Muscle of leg (tissue), 11 donors: ENCODE results near the gene NCS1. TPM values are rescaled to one million over a fixed set of nuclear protein-coding genes. Genes with fewer than 3 reads are reported as not detected.

ENCODE experiments used
- DNase-seq: peaks from one replicate; pipeline ENCODE4 v3.0.0; 2013
- H3K27ac ChIP-seq: one replicate; pipeline ENCODE4 v1.5.1; 2013; ENCODE audit warnings: mild to moderate bottlenecking, low read length, control low read depth
- H3K27me3 ChIP-seq: one replicate; pipeline ENCODE4 v1.6.1; 2013; ENCODE audit warnings: low read length; ENCODE audit not compliant: control insufficient read depth, insufficient read depth
- H3K36me3 ChIP-seq: one replicate; pipeline ENCODE4 v1.6.1; 2013; ENCODE audit warnings: low read length; ENCODE audit not compliant: control insufficient read depth, insufficient read depth
- H3K4me1 ChIP-seq: one replicate; pipeline ENCODE4 v1.6.1; 2013; ENCODE audit warnings: low read length; ENCODE audit not compliant: control insufficient read depth, insufficient read depth
- H3K4me3 ChIP-seq: one replicate; pipeline ENCODE4 v1.5.1; 2013; ENCODE audit warnings: low read length, control low read depth
- H3K9me3 ChIP-seq: replicated peaks from 2 replicates; pipeline ENCODE4 v1.6.1; 2013; ENCODE audit warnings: low read depth, low read length; ENCODE audit not compliant: control insufficient read depth
- WGBS: methylation state at CpG from one replicate; pipeline ENCODE4 v1.1.5; 2013; ENCODE audit warnings: missing lambda C conversion rate; ENCODE audit not compliant: insufficient coverage; 5-methylcytosine and 5-hydroxymethylcytosine counted together
- polyA plus RNA-seq, 8 donors: library from polyadenylated mRNA; unstranded; fragments of 120-200 nt; gene quantifications; one replicate each; pipeline versions ENCODE4 v1.2.1 to v1.2.3, GENCODE V29; 2013; ENCODE audit warnings: inconsistent platforms in 1 of 8, low replicate concordance in 1 of 8; ENCODE audit not compliant: insufficient read length in 8 of 8, insufficient read depth in 1 of 8
- total RNA-seq: library from RNA; stranded (reverse); fragments of 120-200 nt; gene quantifications from one replicate; pipeline ENCODE4 v1.2.4, GENCODE V29; 2013

Gene NCS1
- total and polyA plus RNA-seq, 9 donors, result 30.4 to 68.4 (median 60.2) TPM

- Histone ChIP-seq H3K4me1 (peaks cover 10% of the 10 kb centered on the region), H3K27me3 (no peaks in the 10 kb centered on the region), H3K9me3 (no peaks in the 10 kb centered on the region), H3K36me3 (no peaks in the 10 kb centered on the region), H3K27ac (no peak overlapping the region), H3K4me3 (no peak overlapping the region)
- no peak for DNase-seq
- 79% methylated on average over 2 of the region's 11 CpGs for WGBS
These were observed 70.2 kb downstream of the NCS1 start for GRCh38 chr9:130242270-130243014.

GRCh38 chr9:130243015-130243881, 71.0 kb downstream of the NCS1 start:
- Histone ChIP-seq H3K4me1 (peaks cover 10% of the 10 kb centered on the region), H3K4me3 (no peak overlapping the region), H3K36me3 (no peaks in the 10 kb centered on the region), H3K9me3 (no peaks in the 10 kb centered on the region), H3K27me3 (no peaks in the 10 kb centered on the region), H3K27ac (no peak overlapping the region)
- peak; percentile 69 for DNase-seq
- WGBS, result 24% methylated on average over 34 of the region's 35 CpGs

- Histone ChIP-seq H3K27ac (no peak overlapping the region), H3K36me3 (no peaks in the 10 kb centered on the region), H3K9me3 (no peaks in the 10 kb centered on the region), H3K27me3 (no peaks in the 10 kb centered on the region), H3K4me1 (peaks cover 10% of the 10 kb centered on the region), H3K4me3 (no peak overlapping the region)
- DNase-seq, result no peak
- 84% methylated on average over 7 of the region's 7 CpGs for WGBS
These were observed 71.6 kb downstream of the NCS1 start for GRCh38 chr9:130243882-130244170.

- Histone ChIP-seq H3K4me3 (no peak overlapping the region), H3K27ac (no peak overlapping the region), H3K27me3 (no peaks in the 10 kb centered on the region), H3K4me1 (peaks cover 10% of the 10 kb centered on the region), H3K9me3 (no peaks in the 10 kb centered on the region), H3K36me3 (no peaks in the 10 kb centered on the region)
- no peak for DNase-seq
- WGBS, result 82% methylated on average over 4 of the region's 13 CpGs
These were observed 72.5 kb downstream of the NCS1 start for GRCh38 chr9:130244548-130245165.

GRCh38 chr9:130245474-130245873, 73.3 kb downstream of the NCS1 start:
- Histone ChIP-seq H3K27me3 (peaks cover 3% of the 10 kb centered on the region), H3K9me3 (no peaks in the 10 kb centered on the region), H3K27ac (no peak overlapping the region), H3K36me3 (no peaks in the 10 kb centered on the region), H3K4me1 (peaks cover 10% of the 10 kb centered on the region), H3K4me3 (no peak overlapping the region)
- DNase-seq, result no peak
- 60% methylated on average over 1 of the region's 11 CpGs for WGBS

GRCh38 chr9:130246126-130246525, 73.9 kb downstream of the NCS1 start:
- WGBS, result 89% methylated on average over 2 of the region's 3 CpGs
- H3K27me3 ChIP-seq, result peaks cover 3% of the 10 kb centered on the region
- peaks cover 6% of the 10 kb centered on the region for H3K4me1 ChIP-seq
- DNase-seq, result no peak
- H3K36me3 ChIP-seq, result no peaks in the 10 kb centered on the region
- H3K9me3 ChIP-seq, result no peaks in the 10 kb centered on the region
- no peak overlapping the region for H3K4me3 ChIP-seq
- no peak overlapping the region for H3K27ac ChIP-seq

GRCh38 chr9:130254747-130255630, 82.8 kb downstream of the NCS1 start:
- Histone ChIP-seq H3K27ac (no peak overlapping the region), H3K9me3 (no peaks in the 10 kb centered on the region), H3K4me3 (no peak overlapping the region), H3K36me3 (no peaks in the 10 kb centered on the region), H3K27me3 (peaks cover 6% of the 10 kb centered on the region), H3K4me1 (no peaks in the 10 kb centered on the region)
- DNase-seq, result peak; percentile 68
- WGBS, result 82% methylated on average over 16 of the region's 23 CpGs

- Histone ChIP-seq H3K9me3 (no peaks in the 10 kb centered on the region), H3K27ac (no peak overlapping the region), H3K4me3 (no peak overlapping the region), H3K36me3 (no peaks in the 10 kb centered on the region), H3K27me3 (peaks cover 3% of the 10 kb centered on the region), H3K4me1 (peaks cover under 1% of the 10 kb centered on the region)
- DNase-seq, result no peak
- WGBS, result no CpG with 5 or more reads among the region's 5 CpGs
These were observed 83.5 kb downstream of the NCS1 start for GRCh38 chr9:130255631-130256134.

- peaks cover 8% of the 10 kb centered on the region for H3K27me3 ChIP-seq
- H3K9me3 ChIP-seq, result no peaks in the 10 kb centered on the region
- H3K36me3 ChIP-seq, result no peaks in the 10 kb centered on the region
- WGBS, result no CpG with 5 or more reads among the region's 2 CpGs
- no peak overlapping the region for H3K27ac ChIP-seq
- no peak overlapping the region for H3K4me3 ChIP-seq
- DNase-seq, result no peak
- H3K4me1 ChIP-seq, result peaks cover 9% of the 10 kb centered on the region
These were observed 84.4 kb downstream of the NCS1 start for GRCh38 chr9:130256644-130257043.
